ENCODE results near the gene HS3ST3A1. TPM values are rescaled to one million over a fixed set of nuclear protein-coding genes. Genes with fewer than 3 reads are reported as not detected.

HS3ST3A1 gene
- total RNA-seq, 2 experiments from 2014 or later = 0.22 to 1.2 TPM

- no peaks in the 10 kb centered on the region for H3K9me3 ChIP-seq (ENCODE audit: control insufficient read depth in 1 of 2, insufficient read depth in 1 of 2, low read length in 2 of 2)
- Mint-ChIP-seq H3K9me3 (no peaks in the 10 kb centered on the region), H3K4me1 (ENCODE audit: low read depth) (no peaks in the 10 kb centered on the region), H3K27me3 (peaks cover 14% of the 10 kb centered on the region), H3K27ac (no peak overlapping the region), H3K4me3 (no peak overlapping the region), H3K36me3 (ENCODE audit: low read depth) (no peaks in the 10 kb centered on the region)
- CTCF ChIA-PET = no interaction called here
- H3K4me1 ChIP-seq (ENCODE audit: insufficient read depth, low read length) = no peaks in the 10 kb centered on the region
- H3K27ac ChIP-seq (ENCODE audit: low read depth in 1 of 2, low read length in 2 of 2) = no peak overlapping the region
- ATAC-seq (ENCODE audit: poor library complexity) (no peak), DNase-seq (no peak)
- no peak for TF ChIP-seq CTCF (IDR thresholded peaks at IDR 0.05)
- H3K36me3 ChIP-seq (ENCODE audit: insufficient read depth, low read length) = no peaks in the 10 kb centered on the region
- POLR2A ChIA-PET = no interaction called here
- intact Hi-C loops (cut with DNase I, micrococcal nuclease) = no loop called here
- H3K4me3 ChIP-seq (ENCODE audit: low read length) = no peak overlapping the region
- peaks cover 0 to 2% of the 10 kb centered on the region in 2 experiments for H3K27me3 ChIP-seq (ENCODE audit: control insufficient read depth in 1 of 2, insufficient read depth in 2 of 2, low read length in 2 of 2)
Measured at GRCh38 chr17:13581925-13582324, 19.8 kb downstream of the HS3ST3A1 start.

- intact Hi-C loops (cut with DNase I, micrococcal nuclease) = no loop called here
- no peaks in the 10 kb centered on the region for H3K4me1 Mint-ChIP-seq (ENCODE audit: low read depth)
- no peak overlapping the region for H3K4me3 Mint-ChIP-seq
- Histone ChIP-seq H3K27ac (ENCODE audit: low read depth in 1 of 2, low read length in 2 of 2) (no peak overlapping the region), H3K27me3 (ENCODE audit: control insufficient read depth in 1 of 2, insufficient read depth in 2 of 2, low read length in 2 of 2) (peaks cover 0 to 3% of the 10 kb centered on the region in 2 experiments), H3K36me3 (ENCODE audit: insufficient read depth, low read length) (no peaks in the 10 kb centered on the region), H3K9me3 (ENCODE audit: control insufficient read depth in 1 of 2, insufficient read depth in 1 of 2, low read length in 2 of 2) (no peaks in the 10 kb centered on the region), H3K4me3 (ENCODE audit: low read length) (no peak overlapping the region), H3K4me1 (ENCODE audit: insufficient read depth, low read length) (no peaks in the 10 kb centered on the region)
- peaks cover 2% of the 10 kb centered on the region for H3K9me3 Mint-ChIP-seq
- POLR2A ChIA-PET = no interaction called here
- TF ChIP-seq CTCF (IDR thresholded peaks at IDR 0.05) = no peak
- CTCF ChIA-PET = interaction anchor here (0.5 kb wide), 1 partner anchor 12 kb away, joined by 3 read pairs; no protein-coding TSS in a partner anchor
- H3K27ac Mint-ChIP-seq = no peak overlapping the region
- DNase-seq (no peak), ATAC-seq (ENCODE audit: poor library complexity) (no peak)
- H3K27me3 Mint-ChIP-seq = peaks cover 10% of the 10 kb centered on the region
- no peaks in the 10 kb centered on the region for H3K36me3 Mint-ChIP-seq (ENCODE audit: low read depth)
Measured at GRCh38 chr17:13580790-13581189, 20.9 kb downstream of the HS3ST3A1 start.

- peaks cover 8 to 16% of the 10 kb centered on the region in 2 experiments for H3K27me3 ChIP-seq (ENCODE audit: control insufficient read depth in 1 of 2, insufficient read depth in 2 of 2, low read length in 2 of 2)
- H3K4me1 ChIP-seq (ENCODE audit: insufficient read depth, low read length) = no peaks in the 10 kb centered on the region
- H3K27ac ChIP-seq (ENCODE audit: low read depth in 1 of 2, low read length in 2 of 2) = no peak overlapping the region
- H3K36me3 ChIP-seq (ENCODE audit: insufficient read depth, low read length) = no peaks in the 10 kb centered on the region
- Mint-ChIP-seq H3K9me3 (peaks cover 2% of the 10 kb centered on the region), H3K4me3 (no peak overlapping the region), H3K36me3 (ENCODE audit: low read depth) (no peaks in the 10 kb centered on the region), H3K27me3 (peaks cover 28% of the 10 kb centered on the region), H3K4me1 (ENCODE audit: low read depth) (no peaks in the 10 kb centered on the region), H3K27ac (no peak overlapping the region)
- POLR2A ChIA-PET = no interaction called here
- H3K9me3 ChIP-seq (ENCODE audit: control insufficient read depth in 1 of 2, insufficient read depth in 1 of 2, low read length in 2 of 2) = no peaks in the 10 kb centered on the region
- H3K4me3 ChIP-seq (ENCODE audit: low read length) = no peak overlapping the region
- DNase-seq (no peak), ATAC-seq (ENCODE audit: poor library complexity) (no peak)
- intact Hi-C loops (cut with DNase I, micrococcal nuclease) = no loop called here
- CTCF ChIA-PET = no interaction called here
- no peak for TF ChIP-seq CTCF (IDR thresholded peaks at IDR 0.05)
Measured at GRCh38 chr17:13576661-13577526, 24.8 kb downstream of the HS3ST3A1 start.
